ENCODE results near the gene CCDC120. TPM values are rescaled to one million over a fixed set of nuclear protein-coding genes. Genes with fewer than 3 reads are reported as not detected.

Gene CCDC120
- total and polyA plus RNA-seq, 2 experiments from 2014 or later = 0.22 to 0.94 TPM

GRCh38 chrX:49082271-49082871, 23.6 kb downstream of the CCDC120 start:
- no peaks in the 10 kb centered on the region for H3F3A ChIP-seq (ENCODE audit: insufficient read depth)
- H3K27me3 ChIP-seq (replicated peaks; ENCODE audit: insufficient read depth) = no peaks in the 10 kb centered on the region
- H2AFZ ChIP-seq = no peak overlapping the region
- no peak overlapping the region for H3K4me3 ChIP-seq
- no peaks in the 10 kb centered on the region for H3K9me2 ChIP-seq (ENCODE audit: insufficient read depth)
- no peak for TF ChIP-seq EZH2phosphoT487 (IDR thresholded peaks at IDR 0.05; ENCODE audit: insufficient read depth, low read depth)
- no peak for TF ChIP-seq EZH2 (IDR thresholded peaks at IDR 0.05; ENCODE audit: insufficient read depth, poor library complexity, severe bottlenecking)
- in situ Hi-C loops (cut with MboI) = no loop called here
- no peaks in the 10 kb centered on the region for H3K4me1 ChIP-seq (ENCODE audit: insufficient read depth)
- peaks cover 23% of the 10 kb centered on the region for H3K79me2 ChIP-seq (ENCODE audit: insufficient read depth)
- H3K36me3 ChIP-seq (ENCODE audit: low read depth) = no peaks in the 10 kb centered on the region; the same call in 1 of the 2 replicates
- H3K9ac ChIP-seq = no peak overlapping the region
- DNase-seq = no peak
- no peak overlapping the region for H3K4me2 ChIP-seq (ENCODE audit: unreplicated experiment)
- WGBS, 2 experiments (ENCODE audit: low coverage in 1 of 2, low lambda C conversion rate in 2 of 2, missing lambda C conversion rate in 2 of 2) = 91 to 99% methylated on average over 1 to 4 of the region's 4 CpGs
- no peak overlapping the region for H3K27ac ChIP-seq
- no peaks in the 10 kb centered on the region for H4K20me1 ChIP-seq (ENCODE audit: insufficient read depth)
- no peaks in the 10 kb centered on the region for H3K9me3 ChIP-seq (ENCODE audit: low read depth)

- no peaks in the 10 kb centered on the region for H3K9me2 ChIP-seq (ENCODE audit: insufficient read depth)
- H3K79me2 ChIP-seq (ENCODE audit: insufficient read depth) = no peaks in the 10 kb centered on the region
- H3F3A ChIP-seq (ENCODE audit: insufficient read depth) = no peaks in the 10 kb centered on the region
- H3K4me1 ChIP-seq (ENCODE audit: insufficient read depth) = no peaks in the 10 kb centered on the region
- no peak overlapping the region for H3K4me3 ChIP-seq
- WGBS, 2 experiments (ENCODE audit: low coverage in 1 of 2, low lambda C conversion rate in 2 of 2, missing lambda C conversion rate in 2 of 2) = 36 to 75% methylated on average over 2 to 4 of the region's 4 CpGs
- H3K27ac ChIP-seq = no peak overlapping the region
- no peaks in the 10 kb centered on the region for H3K27me3 ChIP-seq (replicated peaks; ENCODE audit: insufficient read depth)
- DNase-seq = no peak
- no peaks in the 10 kb centered on the region for H3K36me3 ChIP-seq (ENCODE audit: low read depth)
- in situ Hi-C loops (cut with MboI) = no loop called here
- no peaks in the 10 kb centered on the region for H3K9me3 ChIP-seq (ENCODE audit: low read depth)
- H3K9ac ChIP-seq = no peak overlapping the region
- TF ChIP-seq EZH2 (IDR thresholded peaks at IDR 0.05; ENCODE audit: insufficient read depth, poor library complexity, severe bottlenecking) = no peak
- no peak for TF ChIP-seq EZH2phosphoT487 (IDR thresholded peaks at IDR 0.05; ENCODE audit: insufficient read depth, low read depth)
- H3K4me2 ChIP-seq (ENCODE audit: unreplicated experiment) = no peak overlapping the region
- H2AFZ ChIP-seq = no peak overlapping the region
- no peaks in the 10 kb centered on the region for H4K20me1 ChIP-seq (ENCODE audit: insufficient read depth)
Observed at GRCh38 chrX:49089553-49089952, 30.8 kb downstream of the CCDC120 start.

GRCh38 chrX:49096419-49096818, 37.6 kb downstream of the CCDC120 start:
- Histone ChIP-seq H3K36me3 (ENCODE audit: low read depth) (no peaks in the 10 kb centered on the region), H4K20me1 (ENCODE audit: insufficient read depth) (no peaks in the 10 kb centered on the region), H3K9me2 (ENCODE audit: insufficient read depth) (no peaks in the 10 kb centered on the region), H3K27ac (no peak overlapping the region), H3K4me2 (ENCODE audit: unreplicated experiment) (no peak overlapping the region), H3K79me2 (ENCODE audit: insufficient read depth) (no peaks in the 10 kb centered on the region), H3K9ac (no peak overlapping the region), H2AFZ (no peak overlapping the region), H3K27me3 (replicated peaks; ENCODE audit: insufficient read depth) (no peaks in the 10 kb centered on the region), H3K9me3 (ENCODE audit: low read depth) (no peaks in the 10 kb centered on the region), H3K4me3 (no peak overlapping the region), H3K4me1 (ENCODE audit: insufficient read depth) (no peaks in the 10 kb centered on the region), H3F3A (ENCODE audit: insufficient read depth) (no peaks in the 10 kb centered on the region)
- 96% methylated on average over 3 to 4 of the region's 4 CpGs for WGBS, 2 experiments (ENCODE audit: low coverage in 1 of 2, low lambda C conversion rate in 2 of 2, missing lambda C conversion rate in 2 of 2)
- TF ChIP-seq EZH2phosphoT487 (IDR thresholded peaks at IDR 0.05; ENCODE audit: insufficient read depth, low read depth) (no peak), EZH2 (IDR thresholded peaks at IDR 0.05; ENCODE audit: insufficient read depth, poor library complexity, severe bottlenecking) (no peak)
- no peak for DNase-seq
- in situ Hi-C loops (cut with MboI) = no loop called here

DNA sequence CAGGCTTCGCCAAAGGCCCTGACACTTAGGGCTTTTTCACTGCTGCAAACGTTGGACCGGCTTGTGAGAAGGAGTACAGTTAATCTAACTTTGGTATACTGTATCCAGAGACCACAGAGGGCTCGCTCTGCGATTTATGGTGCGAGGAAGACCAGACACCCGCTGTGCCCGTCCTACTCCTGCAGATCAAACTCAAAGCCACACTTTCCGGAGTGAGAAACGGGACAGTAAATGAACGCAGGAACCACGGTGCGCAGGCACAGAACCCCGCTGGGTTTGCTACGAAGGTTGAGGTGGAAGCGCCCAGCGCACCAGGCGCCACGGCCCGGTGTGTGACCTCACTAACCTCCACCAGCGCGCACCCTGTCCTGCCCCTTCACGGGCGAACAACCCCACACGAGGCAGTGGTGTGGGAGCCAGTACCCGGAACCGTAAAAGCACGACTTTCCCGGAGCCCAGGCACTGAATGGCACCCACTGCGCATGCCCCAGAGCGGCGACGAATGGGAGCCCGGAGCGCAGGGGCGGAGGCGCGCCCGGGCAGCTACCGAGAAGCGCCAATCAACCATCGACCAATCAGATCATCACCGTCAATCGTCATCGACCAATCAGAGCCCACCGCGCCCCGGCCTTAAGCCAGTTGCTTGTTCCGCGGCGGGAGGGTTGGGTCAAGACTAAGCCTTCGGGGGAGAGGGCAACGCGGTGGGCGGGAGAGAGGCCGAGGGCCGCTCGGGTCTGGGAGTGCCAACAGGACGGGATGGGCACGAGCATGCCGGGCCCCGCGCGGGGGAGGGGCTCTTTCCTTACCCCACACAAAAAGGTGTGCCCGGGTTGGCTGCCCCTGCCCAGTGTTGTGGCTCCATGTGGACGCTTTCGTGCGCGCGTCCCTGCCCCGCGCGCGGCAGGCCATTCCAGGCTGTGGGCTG, 42.2 kb downstream of the CCDC120 start:
- Histone ChIP-seq H3K9me2 (ENCODE audit: insufficient read depth) (no peaks in the 10 kb centered on the region), H3K9ac (peak overlapping the region; percentile 75), H3K4me3 (peak overlapping the region; percentile 82), H2AFZ (peak overlapping the region; percentile 92), H3K79me2 (ENCODE audit: insufficient read depth) (no peaks in the 10 kb centered on the region), H3K9me3 (ENCODE audit: low read depth) (no peaks in the 10 kb centered on the region), H3K27ac (peak overlapping the region; percentile 39), H4K20me1 (ENCODE audit: insufficient read depth) (no peaks in the 10 kb centered on the region), H3F3A (ENCODE audit: insufficient read depth) (no peaks in the 10 kb centered on the region), H3K27me3 (replicated peaks; ENCODE audit: insufficient read depth) (no peaks in the 10 kb centered on the region), H3K36me3 (ENCODE audit: low read depth) (no peaks in the 10 kb centered on the region), H3K4me2 (ENCODE audit: unreplicated experiment) (peak overlapping the region; percentile 80), H3K4me1 (ENCODE audit: insufficient read depth) (no peaks in the 10 kb centered on the region)
- TF ChIP-seq EZH2 (IDR thresholded peaks at IDR 0.05; ENCODE audit: insufficient read depth, poor library complexity, severe bottlenecking) (no peak), EZH2phosphoT487 (IDR thresholded peaks at IDR 0.05; ENCODE audit: insufficient read depth, low read depth) (no peak)
- in situ Hi-C loops (cut with MboI) = no loop called here
- 1% methylated on average over 32 to 35 of the region's 74 CpGs for WGBS, 2 experiments (ENCODE audit: low coverage in 1 of 2, low lambda C conversion rate in 2 of 2, missing lambda C conversion rate in 2 of 2)
- peak; percentile 93 for DNase-seq

Data from GM23248 (cell line).